Measurements from ENCODE around the gene CAMK2G. TPM values are rescaled to one million over a fixed set of nuclear protein-coding genes. Genes with fewer than 3 reads are reported as not detected.
"Not testable (repeated sequence)": the region's sequence is repeated elsewhere in the genome, so short reads cannot be mapped to it uniquely, and the experiment has no call there.

CAMK2G gene
- total RNA-seq, 3 donors from 2014 or later = 22.6 to 28.0 (median 27.2) TPM

DNA sequence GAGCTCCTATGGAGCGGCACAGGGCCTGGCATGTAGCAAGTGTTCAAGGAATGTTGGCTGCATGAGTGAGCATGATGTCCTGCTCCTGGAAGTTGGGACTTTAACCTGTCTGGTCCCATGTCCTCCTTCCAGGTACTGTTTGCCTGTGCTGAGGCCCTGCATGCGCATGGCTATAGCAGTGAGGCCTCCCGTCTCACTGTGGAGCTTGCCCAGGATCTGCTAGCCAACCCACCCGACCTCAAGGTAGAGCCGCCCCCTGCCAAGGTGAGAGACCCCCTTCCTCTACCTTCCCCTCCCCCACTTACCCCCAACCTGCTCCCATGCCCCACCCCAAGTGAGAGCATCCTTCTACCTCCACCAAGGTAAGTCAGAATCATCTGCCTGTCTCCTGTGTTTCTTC is 80.9 kb downstream of the CAMK2G start:
- Histone ChIP-seq H3K9me3 (no peaks in the 10 kb centered on the region), H3K36me3 (peaks cover 27% of the 10 kb centered on the region), H3K27ac (no peak overlapping the region), H3K4me3 (no peak overlapping the region), H3K4me1 (peaks cover 0 to 2% of the 10 kb centered on the region in 2 donors), H3K27me3 (no peaks in the 10 kb centered on the region)
- no peak for TF ChIP-seq POLR2AphosphoS5 (IDR thresholded peaks at IDR 0.05)
- no peak for TF ChIP-seq POLR2A (IDR thresholded peaks at IDR 0.05)
- TF ChIP-seq, protein P1, sequence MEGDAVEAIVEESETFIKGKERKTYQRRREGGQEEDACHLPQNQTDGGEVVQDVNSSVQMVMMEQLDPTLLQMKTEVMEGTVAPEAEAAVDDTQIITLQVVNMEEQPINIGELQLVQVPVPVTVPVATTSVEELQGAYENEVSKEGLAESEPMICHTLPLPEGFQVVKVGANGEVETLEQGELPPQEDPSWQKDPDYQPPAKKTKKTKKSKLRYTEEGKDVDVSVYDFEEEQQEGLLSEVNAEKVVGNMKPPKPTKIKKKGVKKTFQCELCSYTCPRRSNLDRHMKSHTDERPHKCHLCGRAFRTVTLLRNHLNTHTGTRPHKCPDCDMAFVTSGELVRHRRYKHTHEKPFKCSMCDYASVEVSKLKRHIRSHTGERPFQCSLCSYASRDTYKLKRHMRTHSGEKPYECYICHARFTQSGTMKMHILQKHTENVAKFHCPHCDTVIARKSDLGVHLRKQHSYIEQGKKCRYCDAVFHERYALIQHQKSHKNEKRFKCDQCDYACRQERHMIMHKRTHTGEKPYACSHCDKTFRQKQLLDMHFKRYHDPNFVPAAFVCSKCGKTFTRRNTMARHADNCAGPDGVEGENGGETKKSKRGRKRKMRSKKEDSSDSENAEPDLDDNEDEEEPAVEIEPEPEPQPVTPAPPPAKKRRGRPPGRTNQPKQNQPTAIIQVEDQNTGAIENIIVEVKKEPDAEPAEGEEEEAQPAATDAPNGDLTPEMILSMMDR (IDR thresholded peaks at IDR 0.05) = no peak
- intact Hi-C loops (cut with DNase I; ENCODE audit: low total_unique reads) = no loop called here
- no peak for DNase-seq (ENCODE audit: low spot score in 2 of 2)

DNA sequence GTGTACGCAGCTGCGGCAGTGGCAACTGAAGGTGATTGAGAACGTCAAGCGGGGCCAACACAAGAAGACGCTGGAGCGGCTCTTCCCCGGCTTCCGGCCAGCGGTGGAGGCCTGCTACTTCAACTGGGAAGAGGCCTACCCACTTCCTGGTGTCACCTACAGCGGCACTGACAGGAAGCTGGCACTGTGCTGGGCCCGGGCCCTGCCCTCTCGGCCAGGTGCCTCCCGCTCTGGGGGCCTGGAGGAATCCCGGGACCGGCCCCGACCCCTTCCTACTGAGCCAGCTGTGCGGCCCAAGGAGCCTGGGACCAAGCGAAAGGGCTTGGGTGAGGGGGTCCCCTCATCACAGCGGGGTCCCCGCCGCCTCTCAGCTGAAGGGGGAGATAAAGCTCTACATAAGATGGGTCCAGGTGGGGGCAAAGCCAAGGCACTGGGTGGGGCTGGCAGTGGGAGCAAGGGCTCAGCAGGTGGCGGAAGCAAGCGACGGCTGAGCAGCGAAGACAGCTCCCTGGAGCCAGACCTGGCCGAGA is 82.4 kb downstream of the CAMK2G start:
- no peak overlapping the region for H3K4me3 ChIP-seq
- peaks cover 7 to 11% of the 10 kb centered on the region in 2 donors for H3K4me1 ChIP-seq
- no peaks in the 10 kb centered on the region for H3K27me3 ChIP-seq
- TF ChIP-seq, protein P1 (IDR thresholded peaks at IDR 0.05) = no peak
- no peak for TF ChIP-seq POLR2AphosphoS5 (IDR thresholded peaks at IDR 0.05)
- no peak for TF ChIP-seq POLR2A (IDR thresholded peaks at IDR 0.05)
- no peaks in the 10 kb centered on the region for H3K9me3 ChIP-seq
- intact Hi-C loops (cut with DNase I; ENCODE audit: low total_unique reads) = no loop called here
- peaks cover 25% of the 10 kb centered on the region for H3K36me3 ChIP-seq
- no peak for DNase-seq (ENCODE audit: low spot score in 2 of 2)
- H3K27ac ChIP-seq = no peak overlapping the region

DNA sequence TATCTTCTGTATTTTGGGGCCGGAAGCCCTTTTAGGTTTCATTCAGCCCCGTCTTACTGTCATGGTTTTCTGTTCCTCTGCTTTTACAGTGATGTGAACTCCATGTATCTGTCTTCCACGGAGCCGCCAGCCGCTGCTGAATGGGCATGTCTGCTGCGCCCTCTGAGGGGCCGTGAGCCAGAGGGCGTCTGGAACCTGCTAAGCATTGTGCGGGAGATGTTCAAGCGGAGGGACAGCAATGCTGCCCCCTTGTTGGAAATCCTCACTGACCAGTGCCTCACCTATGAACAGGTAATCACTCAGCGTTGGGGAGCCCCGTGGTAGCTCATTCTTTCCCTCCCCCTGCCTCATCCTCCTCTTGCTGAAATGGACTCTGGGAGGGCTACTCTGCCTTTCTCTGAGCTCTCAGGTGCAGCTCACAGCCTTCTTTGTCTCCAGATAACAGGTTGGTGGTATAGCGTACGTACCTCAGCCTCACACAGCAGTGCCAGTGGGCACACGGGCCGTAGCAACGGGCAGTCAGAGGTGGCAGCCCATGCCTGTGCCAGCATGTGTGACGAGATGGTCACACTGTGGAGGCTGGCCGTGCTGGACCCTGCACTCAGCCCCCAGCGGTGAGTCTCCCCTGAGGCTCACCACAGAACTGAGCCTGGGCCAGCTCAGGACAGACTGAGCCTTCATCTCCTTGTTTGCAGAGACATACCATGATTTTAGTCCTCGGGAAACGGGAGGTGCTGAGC is 83.3 kb downstream of the CAMK2G start:
- no peak overlapping the region for H3K27ac ChIP-seq
- intact Hi-C loops (cut with DNase I; ENCODE audit: low total_unique reads) = no loop called here
- no peak for DNase-seq (ENCODE audit: low spot score in 2 of 2)
- no peak overlapping the region for H3K4me3 ChIP-seq
- H3K4me1 ChIP-seq = peaks cover 7 to 17% of the 10 kb centered on the region in 2 donors
- TF ChIP-seq POLR2A (IDR thresholded peaks at IDR 0.05) (no peak), POLR2AphosphoS5 (IDR thresholded peaks at IDR 0.05) (no peak)
- TF ChIP-seq, protein P1 (IDR thresholded peaks at IDR 0.05) = no peak
- H3K27me3 ChIP-seq = no peaks in the 10 kb centered on the region
- H3K9me3 ChIP-seq = no peaks in the 10 kb centered on the region
- peaks cover 21% of the 10 kb centered on the region for H3K36me3 ChIP-seq

DNA sequence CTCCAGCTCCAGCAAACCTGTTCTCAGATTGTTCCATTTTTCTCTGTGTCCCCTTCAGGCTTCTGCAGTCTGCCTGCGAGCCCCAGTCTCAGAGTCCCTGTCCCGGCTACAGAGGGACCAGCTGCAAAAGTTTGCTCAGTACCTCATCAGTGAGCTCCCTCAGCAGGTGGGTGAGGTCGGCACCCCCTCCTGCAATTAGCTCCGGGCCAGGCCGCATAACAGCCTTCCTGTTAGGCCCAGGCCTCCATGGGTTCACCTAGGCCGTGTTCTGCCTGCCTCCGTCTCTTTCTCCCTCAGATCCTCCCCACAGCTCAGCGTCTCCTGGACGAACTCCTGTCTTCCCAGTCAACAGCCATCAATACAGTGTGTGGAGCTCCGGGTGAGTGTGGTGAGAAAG is 84.7 kb downstream of the CAMK2G start:
- Histone ChIP-seq H3K4me1 (peaks cover 7 to 21% of the 10 kb centered on the region in 2 donors), H3K4me3 (no peak overlapping the region), H3K9me3 (no peaks in the 10 kb centered on the region), H3K36me3 (peaks cover 21% of the 10 kb centered on the region), H3K27ac (no peak overlapping the region), H3K27me3 (no peaks in the 10 kb centered on the region)
- TF ChIP-seq, protein P1 (IDR thresholded peaks at IDR 0.05) = no peak
- TF ChIP-seq POLR2A (IDR thresholded peaks at IDR 0.05) (no peak), POLR2AphosphoS5 (IDR thresholded peaks at IDR 0.05) (no peak)
- intact Hi-C loops (cut with DNase I; ENCODE audit: low total_unique reads) = no loop called here
- DNase-seq (ENCODE audit: low spot score in 2 of 2) = no peak

DNA sequence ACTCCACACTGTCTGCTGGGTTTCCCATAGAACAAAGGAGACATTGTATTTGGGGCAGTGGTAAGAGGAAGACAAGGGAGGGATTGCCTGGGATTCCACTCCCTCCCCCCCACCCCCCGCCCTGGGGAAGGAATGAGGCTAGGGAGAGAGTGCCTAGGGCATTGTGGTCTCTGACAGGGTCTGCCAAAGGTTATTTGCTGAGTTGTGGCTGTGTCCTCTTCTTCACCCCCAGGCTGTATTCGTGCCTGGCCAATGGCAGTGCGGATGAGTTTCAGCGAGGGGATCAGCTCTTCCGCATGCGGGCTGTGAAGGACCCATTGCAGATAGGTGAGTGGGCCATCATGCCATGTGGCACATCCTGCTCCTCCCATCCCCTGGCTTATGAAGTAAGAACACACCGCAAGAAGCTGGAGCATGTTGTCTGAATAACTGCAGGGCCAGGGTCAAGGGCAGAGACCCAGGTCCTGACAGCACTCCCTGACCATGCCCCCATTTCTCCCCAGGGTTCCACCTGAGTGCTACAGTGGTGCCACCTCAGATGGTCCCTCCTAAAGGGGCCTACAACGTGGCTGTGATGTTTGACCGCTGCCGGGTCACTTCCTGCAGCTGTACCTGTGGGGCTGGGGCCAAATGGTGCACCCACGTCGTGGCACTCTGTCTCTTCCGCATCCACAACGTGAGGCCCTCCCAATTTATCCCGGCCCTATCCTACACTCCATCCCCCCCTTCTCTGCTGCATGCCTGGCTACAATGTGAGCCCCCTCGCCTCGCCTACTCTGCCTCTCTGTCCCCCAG is 85.3 kb downstream of the CAMK2G start:
- peaks cover 7 to 21% of the 10 kb centered on the region in 2 donors for H3K4me1 ChIP-seq
- H3K4me3 ChIP-seq = no peak overlapping the region
- H3K9me3 ChIP-seq = no peaks in the 10 kb centered on the region
- peaks cover 21% of the 10 kb centered on the region for H3K36me3 ChIP-seq
- H3K27me3 ChIP-seq = no peaks in the 10 kb centered on the region
- DNase-seq (ENCODE audit: low spot score in 2 of 2) = no peak
- H3K27ac ChIP-seq = no peak overlapping the region
- intact Hi-C loops (cut with DNase I; ENCODE audit: low total_unique reads) = no loop called here
- TF ChIP-seq POLR2A (IDR thresholded peaks at IDR 0.05) (no peak), POLR2AphosphoS5 (IDR thresholded peaks at IDR 0.05) (no peak)
- TF ChIP-seq, protein P1 (IDR thresholded peaks at IDR 0.05) = no peak

DNA sequence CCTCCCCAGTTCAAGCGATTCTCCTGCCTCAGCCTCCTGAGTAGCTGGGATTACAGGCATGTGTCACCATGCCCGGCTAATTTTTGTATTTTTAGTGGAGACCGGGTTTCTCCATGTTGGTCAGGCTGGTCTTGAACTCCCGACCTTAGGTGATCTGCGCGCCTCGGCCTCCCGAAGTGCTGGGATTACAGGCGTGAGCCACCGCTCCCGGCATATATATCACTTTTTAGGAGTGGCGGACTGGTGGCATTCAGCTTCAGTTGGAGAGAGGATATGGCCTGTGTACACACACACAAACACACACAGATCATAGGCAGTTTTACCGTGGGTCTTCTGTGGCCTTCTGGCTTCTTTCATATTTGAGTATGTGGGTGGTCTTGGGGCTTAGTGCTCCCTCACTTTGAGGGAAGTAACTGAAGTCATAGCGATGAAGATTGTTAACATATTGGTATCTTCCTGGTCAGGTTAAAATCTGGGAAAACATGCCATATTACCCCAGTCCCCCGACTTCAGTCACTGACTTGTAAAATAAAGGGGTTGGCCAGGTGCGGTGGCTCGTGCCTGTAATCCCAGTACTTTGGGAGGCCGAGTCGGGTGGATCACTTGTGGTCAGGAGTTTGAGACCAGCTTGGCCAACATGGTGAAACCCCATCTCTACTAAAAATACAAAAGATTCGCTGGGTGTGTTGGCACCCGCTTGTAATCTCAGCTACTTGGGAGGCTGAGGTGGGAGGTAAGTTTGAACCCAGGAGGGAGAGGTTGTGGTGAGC is 87.1 kb downstream of the CAMK2G start:
- H3K27me3 ChIP-seq; intact Hi-C loops (cut with DNase I; ENCODE audit: low total_unique reads); H3K9me3 ChIP-seq; H3K27ac ChIP-seq; DNase-seq (ENCODE audit: low spot score in 2 of 2): not testable (repeated sequence)
- Histone ChIP-seq H3K36me3 (peaks cover 14% of the 10 kb centered on the region), H3K4me1 (peaks cover 10 to 29% of the 10 kb centered on the region in 2 donors), H3K4me3 (peak overlapping the region; percentile 82 to 100 (median 99))
